ENCODE measurements around the gene CALHM6. TPM values are rescaled to one million over a fixed set of nuclear protein-coding genes. Genes with fewer than 3 reads are reported as not detected.

Gene CALHM6
- total and polyA plus RNA-seq, 2 of the 8 experiments (the other 6 are each of a cell fraction or from before 2014, with no cell fraction given): 0.93 to 1.8 TPM

- Histone ChIP-seq H2AFZ (ENCODE audit: low read length) (no peak overlapping the region), H2BK120ac (replicated peaks; ENCODE audit: low read depth, low read length) (no peak overlapping the region), H3K56ac (replicated peaks; ENCODE audit: insufficient read length, low read depth, low read length) (no peak overlapping the region), H3K23ac (ENCODE audit: insufficient read length) (no peak overlapping the region), H3K4me3 (ENCODE audit: extremely low read depth in 1 of 4, insufficient read depth in 2 of 4, low read depth in 3 of 4, low read length in 4 of 4) (no peak overlapping the region), H2BK15ac (ENCODE audit: low read length) (no peak overlapping the region), H3K4me1 (replicated peaks in 1 of 4; ENCODE audit: control insufficient read depth in 3 of 4, insufficient read depth in 4 of 4, low read length in 3 of 4) (no peaks in the 10 kb centered on the region), H3K9me3 (ENCODE audit: insufficient read depth in 2 of 2, low read depth in 1 of 2, low read length in 1 of 2) (no peaks in the 10 kb centered on the region), H4K5ac (ENCODE audit: insufficient read length, low read depth, low read length) (no peak overlapping the region), H3K4ac (replicated peaks; ENCODE audit: insufficient read length, low read depth, low read length) (no peak overlapping the region), H2BK20ac (ENCODE audit: low read length) (no peak overlapping the region), H2AK5ac (ENCODE audit: low read depth, low read length) (no peak overlapping the region), H4K20me1 (replicated peaks in 1 of 2; ENCODE audit: control insufficient read depth in 1 of 2, insufficient read depth in 2 of 2, low read length in 2 of 2) (no peaks in the 10 kb centered on the region), H3K9ac (replicated peaks in 1 of 4; ENCODE audit: extremely low read depth in 1 of 4, low read depth in 3 of 4, low read length in 3 of 4) (no peak overlapping the region), H2BK12ac (ENCODE audit: low read depth, low read length) (no peak overlapping the region), H3K23me2 (ENCODE audit: low read depth, low read length) (no peaks in the 10 kb centered on the region), H3K36me3 (ENCODE audit: control insufficient read depth in 2 of 4, insufficient read depth in 4 of 4, low read length in 3 of 4) (no peaks in the 10 kb centered on the region), H3K4me2 (ENCODE audit: insufficient read depth in 1 of 2, low read depth in 2 of 2, low read length in 2 of 2) (no peak overlapping the region), H3K18ac (ENCODE audit: extremely low read depth, low read length) (no peak overlapping the region), H4K8ac (ENCODE audit: extremely low read depth, insufficient read depth, low read length) (no peak overlapping the region), H3K79me1 (ENCODE audit: low read depth, low read length) (no peaks in the 10 kb centered on the region), H3K14ac (ENCODE audit: insufficient read length) (no peak overlapping the region), H3K27me3 (replicated peaks in 1 of 4; ENCODE audit: control insufficient read depth in 3 of 4, extremely low read depth in 1 of 4, insufficient read depth in 3 of 4, low read length in 3 of 4) (no peaks in the 10 kb centered on the region), H3K79me2 (ENCODE audit: control insufficient read depth in 1 of 2, insufficient read depth in 2 of 2, low read length in 2 of 2) (no peaks in the 10 kb centered on the region), H4K91ac (replicated peaks; ENCODE audit: insufficient read length, low read length) (no peak overlapping the region), H3K27ac (ENCODE audit: low read depth, low read length) (no peak overlapping the region), H2BK5ac (ENCODE audit: low read depth, low read length) (no peak overlapping the region)
- no peak for DNase-seq (ENCODE audit: low read depth in 1 of 2, low spot score in 2 of 2)
- POLR2A ChIA-PET (ENCODE audit: partially characterized antibody): no interaction called here
- no peak for FAIRE-seq
- CTCF ChIA-PET (ENCODE audit: partially characterized antibody): interaction anchor here (1.1 to 1.3 kb wide), 2 partner anchors 14 to 208 kb away, joined by 3 to 4 read pairs; no protein-coding TSS in a partner anchor
- 91% methylated on average over 5 of the region's 5 CpGs; no CpG with 5 or more reads in 1 of the 2 experiments for WGBS, 2 experiments (ENCODE audit: extremely low coverage in 1 of 2, insufficient coverage in 1 of 2, insufficient read length in 1 of 2, insufficient replicate concordance in 2 of 2, low coverage in 1 of 2, low lambda C conversion rate in 2 of 2, missing lambda C conversion rate in 1 of 2)
- TF ChIP-seq YY1 (IDR thresholded peaks at IDR 0.05; ENCODE audit: low read depth, low read length) (no peak), RAD21 (IDR thresholded peaks at IDR 0.05 in 1 of 2, conservative IDR thresholded peaks at IDR 0.05 in 1 of 2; ENCODE audit: low read depth in 2 of 2, low read length in 2 of 2) (no peak), FOSL1 (IDR thresholded peaks at IDR 0.05; ENCODE audit: insufficient read depth, low read depth, low read length) (no peak), SIN3A (conservative IDR thresholded peaks at IDR 0.05 in 1 of 2, IDR thresholded peaks at IDR 0.05 in 1 of 2; ENCODE audit: low read depth in 1 of 2, low read length in 2 of 2) (no peak), GTF2F1 (IDR thresholded peaks at IDR 0.05; ENCODE audit: borderline replicate concordance, low read depth, low read length) (no peak), EZH2 (IDR thresholded peaks at IDR 0.05; ENCODE audit: low read depth, low read length, severe bottlenecking) (no peak), USF2 (IDR thresholded peaks at IDR 0.05; ENCODE audit: low read length) (no peak)
These were observed 15.0 kb downstream of the CALHM6 start for GRCh38 chr6:116476002-116476678.

All from H1 (cell line).